HG02588 (cell line): Measurements from ENCODE around the gene BMI1.

Experiments
- ATAC-seq: cut with Tn5 transposase; IDR thresholded peaks from one replicate; pipeline ENCODE4 v1.9.1; 2021; ENCODE audit warnings: mild to moderate bottlenecking, moderate library complexity; ENCODE audit not compliant: unreplicated experiment

Gene BMI1

GRCh38 chr10:22366435-22366703 lies 45.5 kb downstream of the BMI1 start:
- no peak for ATAC-seq

- ATAC-seq: no peak
Observed at GRCh38 chr10:22366771-22367170, 45.9 kb downstream of the BMI1 start.

GRCh38 chr10:22367471-22367870 lies 46.6 kb downstream of the BMI1 start:
- no peak for ATAC-seq

GRCh38 chr10:22368402-22368801 lies 47.5 kb downstream of the BMI1 start:
- ATAC-seq: no peak

- no peak for ATAC-seq
Observed at GRCh38 chr10:22368981-22369380, 48.1 kb downstream of the BMI1 start.

- ATAC-seq: peak; percentile 50
Observed at GRCh38 chr10:22369434-22370072, 48.7 kb downstream of the BMI1 start.

GRCh38 chr10:22370320-22370719 lies 49.4 kb downstream of the BMI1 start:
- ATAC-seq: no peak

GRCh38 chr10:22372298-22372697 lies 51.4 kb downstream of the BMI1 start:
- no peak for ATAC-seq

- ATAC-seq: no peak
Observed at GRCh38 chr10:22372917-22373316, 52.0 kb downstream of the BMI1 start.

- no peak for ATAC-seq
Observed at GRCh38 chr10:22374489-22375126, 53.7 kb downstream of the BMI1 start.

GRCh38 chr10:22379059-22379458 lies 58.2 kb downstream of the BMI1 start:
- peak; percentile 49 for ATAC-seq
